Measurements from ENCODE around the gene SEC24C. TPM values are rescaled to one million over a fixed set of nuclear protein-coding genes. Genes with fewer than 3 reads are reported as not detected.

SEC24C gene
- total RNA-seq, 1 donor from 2014 or later, result 36.0 TPM

- no peak for TF ChIP-seq CTCF (IDR thresholded peaks at IDR 0.05)
- no peak for TF ChIP-seq EZH2 (IDR thresholded peaks at IDR 0.05)
- Histone ChIP-seq H4K20me1 (ENCODE audit: low read depth) (peaks cover 23% of the 10 kb centered on the region), H3K9ac (no peak overlapping the region), H3K27me3 (no peaks in the 10 kb centered on the region), H3K4me2 (peak overlapping the region; percentile 100), H3K79me2 (ENCODE audit: low read depth) (peaks cover 91% of the 10 kb centered on the region), H3K4me1 (peaks cover 26% of the 10 kb centered on the region), H2AFZ (replicated peaks) (no peak overlapping the region), H3K36me3 (no peaks in the 10 kb centered on the region), H3K4me3 (no peak overlapping the region), H3K9me3 (ENCODE audit: low read depth) (no peaks in the 10 kb centered on the region), H3F3A (ENCODE audit: low read depth) (peaks cover 38% of the 10 kb centered on the region), H3K27ac (no peak overlapping the region)
- peaks cover 39% of the 10 kb centered on the region for H3K4me1 Mint-ChIP-seq
- no peak for DNase-seq (ENCODE audit: low spot score)
- H3K36me3 Mint-ChIP-seq, result peaks cover 8% of the 10 kb centered on the region
- peak overlapping the region; percentile 97 for H3K4me3 Mint-ChIP-seq
- no peaks in the 10 kb centered on the region for H3K9me3 Mint-ChIP-seq
- peaks cover 4% of the 10 kb centered on the region for H3K27me3 Mint-ChIP-seq (ENCODE audit: insufficient read depth, low read depth)
- no peak overlapping the region for H3K27ac Mint-ChIP-seq
These were observed 36.1 kb downstream of the SEC24C start for GRCh38 chr10:73780301-73780700.

- H3K4me1 ChIP-seq, result peaks cover 21% of the 10 kb centered on the region
- peaks cover 4% of the 10 kb centered on the region for H3K36me3 Mint-ChIP-seq
- H3K9me3 Mint-ChIP-seq, result no peaks in the 10 kb centered on the region
- no peak overlapping the region for H2AFZ ChIP-seq (replicated peaks)
- H3K27me3 ChIP-seq, result no peaks in the 10 kb centered on the region
- peak overlapping the region; percentile 100 for H3K4me2 ChIP-seq
- no peaks in the 10 kb centered on the region for H3K36me3 ChIP-seq
- H3K9me3 ChIP-seq (ENCODE audit: low read depth), result no peaks in the 10 kb centered on the region
- H4K20me1 ChIP-seq (ENCODE audit: low read depth), result peaks cover 21% of the 10 kb centered on the region
- peak overlapping the region; percentile 81 for H3K9ac ChIP-seq
- H3K4me1 Mint-ChIP-seq, result peaks cover 34% of the 10 kb centered on the region
- H3K79me2 ChIP-seq (ENCODE audit: low read depth), result peaks cover 84% of the 10 kb centered on the region
- no peak for TF ChIP-seq EZH2 (IDR thresholded peaks at IDR 0.05)
- no peak for TF ChIP-seq EZH2phosphoT487 (IDR thresholded peaks at IDR 0.05)
- no peak for TF ChIP-seq CTCF (IDR thresholded peaks at IDR 0.05)
- no peak overlapping the region for H3K27ac Mint-ChIP-seq
- H3K27ac ChIP-seq, result no peak overlapping the region
- no peak for DNase-seq (ENCODE audit: low spot score)
- H3F3A ChIP-seq (ENCODE audit: low read depth), result peaks cover 38% of the 10 kb centered on the region
- peaks cover 4% of the 10 kb centered on the region for H3K27me3 Mint-ChIP-seq (ENCODE audit: insufficient read depth, low read depth)
- H3K4me3 ChIP-seq, result peak overlapping the region; percentile 65
- H3K4me3 Mint-ChIP-seq, result peak overlapping the region; percentile 97
These were observed 36.8 kb downstream of the SEC24C start for GRCh38 chr10:73780966-73781365.

- Mint-ChIP-seq H3K4me1 (peaks cover 39% of the 10 kb centered on the region), H3K36me3 (peaks cover 3% of the 10 kb centered on the region), H3K27ac (peak overlapping the region; percentile 99), H3K27me3 (ENCODE audit: insufficient read depth, low read depth) (peaks cover 4% of the 10 kb centered on the region), H3K9me3 (no peaks in the 10 kb centered on the region), H3K4me3 (peak overlapping the region; percentile 97)
- H3K27ac ChIP-seq, result peak overlapping the region; percentile 59
- H3K79me2 ChIP-seq (ENCODE audit: low read depth), result peaks cover 81% of the 10 kb centered on the region
- no peaks in the 10 kb centered on the region for H3K36me3 ChIP-seq
- peak overlapping the region; percentile 81 for H3K9ac ChIP-seq
- no peaks in the 10 kb centered on the region for H3K9me3 ChIP-seq (ENCODE audit: low read depth)
- peaks cover 41% of the 10 kb centered on the region for H3F3A ChIP-seq (ENCODE audit: low read depth)
- DNase-seq (ENCODE audit: low spot score), result no peak
- H4K20me1 ChIP-seq (ENCODE audit: low read depth), result peaks cover 26% of the 10 kb centered on the region
- H3K4me1 ChIP-seq, result peaks cover 22% of the 10 kb centered on the region
- no peaks in the 10 kb centered on the region for H3K27me3 ChIP-seq
- peak overlapping the region; percentile 100 for H3K4me2 ChIP-seq
- peak overlapping the region; percentile 65 for H3K4me3 ChIP-seq
- peak overlapping the region; percentile 63 for H2AFZ ChIP-seq (replicated peaks)
- TF ChIP-seq CTCF (IDR thresholded peaks at IDR 0.05) (no peak), EZH2 (IDR thresholded peaks at IDR 0.05) (no peak), EZH2phosphoT487 (IDR thresholded peaks at IDR 0.05) (no peak)
These were observed 37.3 kb downstream of the SEC24C start for GRCh38 chr10:73781548-73781878.

Measured in neural progenitor cell (in vitro differentiated cells).